LHCN-M2 (cell line): ENCODE data around the gene DCDC1. TPM values are rescaled to one million over a fixed set of nuclear protein-coding genes. Genes with fewer than 3 reads are reported as not detected.

Experiments
- DNase-seq: peaks from one replicate; pipeline ENCODE4 v3.0.0-alpha.2; 2012; ENCODE audit warnings: low read depth
- total RNA-seq: library from RNA; depleted of rRNA; stranded (reverse); fragments of >200 nt; gene quantifications from 2 replicates; pipeline ENCODE4 v1.2.3, GENCODE V29; 2014; rRNA removed

Gene DCDC1
- total RNA-seq, 1 experiment from 2014 or later, result 0.40 TPM

GRCh38 chr11:30852091-30852490, 517.4 kb downstream of the DCDC1 start:
- DNase-seq, result peak; percentile 24

DNA sequence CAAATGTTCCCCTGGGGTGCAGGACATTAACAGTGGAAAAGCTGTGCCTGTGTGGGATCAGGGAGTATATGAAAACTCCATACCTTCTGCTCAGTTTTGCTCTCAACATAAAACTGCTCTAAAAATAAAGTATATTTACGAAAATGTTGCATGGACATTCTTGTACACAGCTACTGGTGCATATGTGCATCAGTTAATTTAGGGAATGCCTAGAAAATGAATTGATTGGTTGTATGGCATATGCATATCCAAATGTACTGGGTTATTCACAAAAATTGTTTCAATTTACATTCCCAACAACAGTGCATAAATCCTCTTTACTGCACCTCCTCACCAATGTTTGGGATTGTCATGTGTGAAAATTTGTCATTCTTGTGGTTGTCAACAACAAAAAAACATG, 532.3 kb downstream of the DCDC1 start:
- no peak for DNase-seq

DNA sequence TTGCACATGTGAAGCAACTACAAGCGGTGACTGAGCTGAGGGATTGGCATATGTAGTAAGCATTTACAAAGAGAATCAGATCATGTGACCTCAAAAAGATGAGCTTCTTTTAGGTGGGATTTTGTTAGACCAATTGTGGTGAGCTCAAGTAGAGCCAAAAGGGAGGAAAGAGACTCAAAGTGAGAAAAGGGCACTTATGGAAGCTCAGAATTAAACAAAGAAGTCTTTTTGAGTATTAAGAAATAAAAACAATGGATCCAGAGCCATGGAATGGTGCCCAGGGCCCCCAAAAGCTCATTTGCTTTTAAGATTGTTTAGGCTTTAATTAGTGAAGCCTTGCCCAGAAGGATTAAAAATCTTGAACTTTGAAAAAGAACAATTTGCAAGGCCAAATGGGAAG, 536.7 kb downstream of the DCDC1 start:
- no peak for DNase-seq

DNA sequence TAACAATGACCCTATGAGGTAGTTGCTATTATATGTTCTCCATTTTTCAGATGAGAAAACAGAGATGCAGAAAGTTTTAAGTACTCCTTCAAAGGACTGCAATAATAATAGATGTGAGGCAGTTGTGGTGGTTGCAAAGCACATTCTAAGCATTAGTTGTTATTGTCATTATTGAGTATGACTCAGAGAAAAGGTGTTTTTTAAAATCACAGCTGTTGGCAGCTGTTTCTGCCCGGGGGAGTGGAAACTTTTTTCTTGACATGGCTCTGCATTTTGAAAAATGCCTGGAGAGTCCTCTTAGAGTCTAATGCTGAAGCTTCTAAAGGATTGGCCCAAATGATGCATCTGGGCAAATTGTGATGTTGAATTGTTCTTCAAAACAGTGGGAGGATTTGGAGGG, 538.9 kb downstream of the DCDC1 start:
- peak; percentile 69 for DNase-seq

GRCh38 chr11:30826911-30827310, 542.6 kb downstream of the DCDC1 start:
- DNase-seq, result no peak

GRCh38 chr11:30825723-30826122, 543.8 kb downstream of the DCDC1 start:
- DNase-seq, result no peak

- no peak for DNase-seq
Measured at GRCh38 chr11:30823119-30823518, 546.4 kb downstream of the DCDC1 start.

DNA sequence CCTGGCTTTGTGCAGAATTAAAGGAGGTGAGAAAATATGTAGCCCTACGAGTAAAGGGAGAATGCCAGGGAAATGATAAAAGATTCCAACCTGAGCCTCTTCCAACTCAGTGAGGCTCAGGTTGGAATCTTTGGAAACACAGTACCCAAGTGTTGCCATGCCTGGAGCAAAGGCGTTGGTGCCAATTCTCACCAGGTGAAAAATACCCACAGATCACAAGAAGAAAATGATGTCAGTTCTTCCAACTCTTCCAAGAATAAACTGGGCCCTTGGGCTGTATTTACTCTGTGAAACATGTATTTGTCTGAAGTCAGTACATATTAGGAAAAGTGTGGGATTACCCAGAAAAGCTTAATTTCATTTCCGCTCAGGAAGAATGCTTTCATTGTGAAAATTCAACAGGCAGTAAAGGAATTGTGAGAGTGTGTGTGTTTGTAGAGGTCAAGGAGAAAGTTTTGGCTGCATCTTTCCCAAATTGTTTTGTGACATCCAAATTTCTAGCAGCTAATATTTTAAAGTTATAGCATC, 548.0 kb downstream of the DCDC1 start:
- DNase-seq, result no peak

DNA sequence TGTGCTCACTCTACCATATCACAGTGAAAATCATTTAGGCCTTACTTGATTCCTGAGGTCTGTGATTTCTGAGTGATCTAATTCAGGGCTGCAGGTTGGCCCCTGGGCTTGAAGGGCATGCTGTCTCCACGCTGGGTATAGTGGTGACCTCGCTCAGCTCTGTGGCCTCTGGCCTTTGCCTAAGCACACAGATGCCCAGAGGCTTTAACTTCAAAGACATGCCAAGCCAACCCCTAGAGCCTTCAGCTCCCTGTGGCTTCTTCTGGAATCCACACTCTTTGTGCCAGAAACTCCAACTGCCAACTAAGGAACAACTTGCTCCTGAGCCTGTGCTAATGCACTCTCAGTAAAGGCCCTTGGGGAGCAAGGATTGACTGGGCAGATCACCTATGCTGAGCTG, 550.8 kb downstream of the DCDC1 start:
- no peak for DNase-seq

DNA sequence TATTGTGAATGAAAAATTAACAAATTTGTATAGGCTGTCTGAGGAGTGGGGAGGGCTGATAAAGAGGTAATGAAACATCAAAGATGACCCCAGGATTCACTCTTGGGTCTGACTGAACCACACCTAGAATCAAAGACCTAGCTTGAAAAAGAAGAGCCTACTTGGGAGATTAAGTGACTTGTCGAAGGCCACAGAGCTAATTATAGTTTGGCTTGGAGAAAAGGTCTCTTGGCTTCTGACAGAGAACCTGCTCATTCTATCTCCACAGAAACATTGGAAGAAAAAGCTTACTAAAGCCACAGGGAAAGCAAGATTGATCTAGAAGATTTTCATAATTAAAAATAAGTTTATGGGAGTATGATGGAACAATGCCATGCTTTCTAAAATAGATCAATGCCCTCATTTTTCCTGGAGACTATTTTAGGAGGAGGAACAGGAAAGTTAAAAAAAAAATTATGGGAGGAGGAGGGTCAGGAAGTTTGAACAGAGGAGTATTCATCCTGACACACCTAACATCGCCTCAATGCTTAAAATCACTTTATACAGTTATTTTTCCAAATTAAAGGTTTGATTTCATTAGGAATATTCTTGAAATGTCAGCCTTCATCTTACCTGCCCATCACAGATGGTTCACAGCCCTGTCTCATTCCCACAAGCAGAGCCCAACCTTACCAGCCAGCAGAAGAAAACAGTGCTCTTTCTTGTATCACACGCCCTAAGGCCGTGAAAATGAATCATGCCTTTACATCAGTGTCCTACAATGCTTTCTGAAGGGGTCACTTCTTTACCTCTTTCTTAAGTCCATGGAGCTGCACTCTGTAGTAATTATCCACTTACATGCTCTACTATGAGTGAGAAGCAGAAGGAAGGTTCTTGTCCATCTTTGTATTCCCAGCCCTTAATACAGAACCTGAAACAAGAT, 552.3 kb downstream of the DCDC1 start:
- no peak for DNase-seq

GRCh38 chr11:30815619-30816018, 553.9 kb downstream of the DCDC1 start:
- no peak for DNase-seq

DNA sequence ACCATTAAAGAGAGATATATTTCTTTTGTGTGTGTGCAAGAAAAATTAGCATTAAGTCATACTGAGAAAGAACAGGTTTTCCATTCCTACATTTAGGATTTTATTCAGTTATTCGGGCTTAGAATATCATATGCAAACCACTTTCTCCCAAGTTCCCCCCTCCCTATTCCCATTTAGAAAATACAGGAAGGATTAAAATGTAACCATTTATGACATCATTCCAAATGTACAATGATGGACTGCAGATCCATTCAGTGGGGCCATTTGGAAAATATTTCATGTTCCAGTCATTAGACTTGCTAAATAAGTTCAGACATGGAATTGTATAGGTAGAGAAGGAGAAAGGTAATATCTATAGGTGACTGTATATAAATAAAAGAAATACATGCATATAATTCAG, 554.8 kb downstream of the DCDC1 start:
- no peak for DNase-seq

Other genes with a start within 250 kb of the DCDC1 start
- gene DNAJC24, start 121 bp upstream of the DCDC1 start, total RNA-seq, result 16.3 and 18.9 TPM in 2 replicates
- gene IMMP1L, start 139.9 kb upstream of the DCDC1 start, total RNA-seq, result 18.5 and 49.7 TPM in 2 replicates
- gene ELP4, start 140.0 kb upstream of the DCDC1 start, total RNA-seq, result 20.3 and 21.1 TPM in 2 replicates